Smooth muscle cell (in vitro differentiated cells): Measurements from ENCODE around the gene NHSL1. TPM values are rescaled to one million over a fixed set of nuclear protein-coding genes. Genes with fewer than 3 reads are reported as not detected.

Experiments
- DNase-seq: peaks from one replicate; lab custom pipeline; 2025; ENCODE audit not compliant: unreplicated experiment; lab: John Stamatoyannopoulos, UW
- H2AFZ ChIP-seq: fragments of 200-600 bp; sonication (generic); 2 replicates; pipeline ENCODE4 v1.6.0; 2016; ENCODE audit warnings: antibody characterized with exemption, low read depth, mild to moderate bottlenecking
- H3F3A ChIP-seq: fragments of 200-600 bp; sonication (generic); 2 replicates; pipeline ENCODE4 v1.6.0; 2017; ENCODE audit warnings: antibody characterized with exemption, low read depth
- H3K27ac ChIP-seq: fragments of 200-600 bp; sonication (generic); 2 replicates; pipeline ENCODE4 v1.5.1; 2016; ENCODE audit warnings: low read depth, mild to moderate bottlenecking
- H3K27me3 ChIP-seq: fragments of 200-600 bp; sonication (generic); 2 replicates; pipeline ENCODE4 v1.6.1; 2016; ENCODE audit warnings: low read depth, mild to moderate bottlenecking
- H3K36me3 ChIP-seq: fragments of 200-600 bp; sonication (generic); 2 replicates; pipeline ENCODE4 v1.5.1; 2016; ENCODE audit warnings: low read depth
- H3K4me1 ChIP-seq: fragments of 200-600 bp; sonication (generic); 2 replicates; pipeline ENCODE4 v1.5.1; 2016; ENCODE audit warnings: low read depth
- H3K4me2 ChIP-seq: fragments of 200-600 bp; sonication (generic); 2 replicates; pipeline ENCODE4 v1.6.0; 2016; ENCODE audit warnings: mild to moderate bottlenecking
- H3K4me3 ChIP-seq: fragments of 200-600 bp; sonication (generic); 2 replicates; pipeline ENCODE4 v1.5.1; 2016; ENCODE audit warnings: mild to moderate bottlenecking
- H3K79me2 ChIP-seq: fragments of 200-600 bp; sonication (generic); 2 replicates; pipeline ENCODE4 v1.6.0; 2016; ENCODE audit warnings: low read depth, mild to moderate bottlenecking
- H3K9ac ChIP-seq: fragments of 200-600 bp; sonication (generic); 2 replicates; pipeline ENCODE4 v1.6.0; 2016; ENCODE audit warnings: low read depth
- H3K9me3 ChIP-seq: fragments of 200-600 bp; sonication (generic); replicated peaks from 2 replicates; pipeline ENCODE4 v1.5.1; 2016; ENCODE audit warnings: low read depth
- H4K20me1 ChIP-seq: fragments of 200-600 bp; sonication (generic); 2 replicates; pipeline ENCODE4 v1.6.0; 2016; ENCODE audit warnings: low read depth
- CTCF ChIP-seq: fragments of 200-600 bp; sonication (generic); IDR thresholded peaks from 2 replicates; pipeline ENCODE4 v1.5.1; 2017; ENCODE audit warnings: borderline replicate concordance, mild to moderate bottlenecking, antibody characterized with exemption; ENCODE audit not compliant: insufficient read depth, poor library complexity, severe bottlenecking
- WGBS: methylation state at CpG from one replicate; pipeline ENCODE4 v1.1.7; 2016; ENCODE audit warnings: low lambda C conversion rate; 5-methylcytosine and 5-hydroxymethylcytosine counted together
- polyA plus RNA-seq: library from polyadenylated mRNA; unstranded; fragments of >200 nt; fragmentation: Nextera tagmentation; extraction: Ambion mirVana; gene quantifications from 2 replicates; pipeline ENCODE4 v1.2.1, GENCODE V29; 2016
- total RNA-seq: library from RNA; depleted of rRNA; stranded (reverse); fragments of >200 nt; gene quantifications from 2 replicates; pipeline ENCODE4 v1.2.3, GENCODE V29; 2014

NHSL1 gene
- total and polyA plus RNA-seq, 2 experiments from 2014 or later: 6.6 to 7.2 TPM

GRCh38 chr6:138528137-138528536, 28.8 kb upstream of the NHSL1 start:
- Histone ChIP-seq H3K27ac (peak overlapping the region; percentile 65), H2AFZ (no peak overlapping the region), H3K9ac (no peak overlapping the region), H3K9me3 (no peaks in the 10 kb centered on the region), H4K20me1 (peaks cover 17% of the 10 kb centered on the region), H3K79me2 (peaks cover 6% of the 10 kb centered on the region), H3K4me2 (peak overlapping the region; percentile 78), H3F3A (peaks cover 10% of the 10 kb centered on the region), H3K27me3 (no peaks in the 10 kb centered on the region), H3K4me3 (peak overlapping the region; percentile 39), H3K36me3 (no peaks in the 10 kb centered on the region), H3K4me1 (peaks cover 25% of the 10 kb centered on the region)
- 48% methylated on average over 1 of the region's 1 CpG for WGBS
- no peak for TF ChIP-seq CTCF
- no peak for DNase-seq

- H3K9ac ChIP-seq: no peak overlapping the region
- no peaks in the 10 kb centered on the region for H3K27me3 ChIP-seq
- H2AFZ ChIP-seq: peak overlapping the region; percentile 47
- H3K9me3 ChIP-seq: no peaks in the 10 kb centered on the region
- 21% methylated on average over 8 of the region's 8 CpGs for WGBS
- peaks cover 25% of the 10 kb centered on the region for H3K4me1 ChIP-seq
- H3F3A ChIP-seq: peaks cover 10% of the 10 kb centered on the region
- peaks cover 17% of the 10 kb centered on the region for H4K20me1 ChIP-seq
- no peak for DNase-seq
- peak overlapping the region; percentile 78 for H3K4me2 ChIP-seq
- no peak for TF ChIP-seq CTCF
- H3K4me3 ChIP-seq: peak overlapping the region; percentile 39
- peaks cover 9% of the 10 kb centered on the region for H3K79me2 ChIP-seq
- H3K27ac ChIP-seq: peak overlapping the region; percentile 65
- H3K36me3 ChIP-seq: no peaks in the 10 kb centered on the region
These were observed 28.3 kb upstream of the NHSL1 start for GRCh38 chr6:138527411-138528088.

- WGBS: 28% methylated on average over 11 of the region's 11 CpGs
- H3K4me3 ChIP-seq: peak overlapping the region; percentile 39
- H3K27ac ChIP-seq: peak overlapping the region; percentile 65
- H3K9me3 ChIP-seq: no peaks in the 10 kb centered on the region
- no peaks in the 10 kb centered on the region for H3K27me3 ChIP-seq
- H4K20me1 ChIP-seq: peaks cover 17% of the 10 kb centered on the region
- no peaks in the 10 kb centered on the region for H3K36me3 ChIP-seq
- H3K4me2 ChIP-seq: peak overlapping the region; percentile 78
- H3K9ac ChIP-seq: no peak overlapping the region
- peaks cover 9% of the 10 kb centered on the region for H3K79me2 ChIP-seq
- DNase-seq: no peak
- H2AFZ ChIP-seq: peak overlapping the region; percentile 78
- TF ChIP-seq CTCF: no peak
- peaks cover 25% of the 10 kb centered on the region for H3K4me1 ChIP-seq
- peaks cover 10% of the 10 kb centered on the region for H3F3A ChIP-seq
These were observed 27.5 kb upstream of the NHSL1 start for GRCh38 chr6:138526822-138527235.

- H3K27ac ChIP-seq: no peak overlapping the region
- H3K4me2 ChIP-seq: no peak overlapping the region
- H3K4me1 ChIP-seq: peaks cover 25% of the 10 kb centered on the region
- no peak overlapping the region for H3K9ac ChIP-seq
- DNase-seq: no peak
- no peaks in the 10 kb centered on the region for H3K27me3 ChIP-seq
- 94% methylated on average over 4 of the region's 4 CpGs for WGBS
- no peak overlapping the region for H2AFZ ChIP-seq
- H3K9me3 ChIP-seq: no peaks in the 10 kb centered on the region
- H3K36me3 ChIP-seq: no peaks in the 10 kb centered on the region
- no peak for TF ChIP-seq CTCF
- peaks cover 10% of the 10 kb centered on the region for H3F3A ChIP-seq
- no peak overlapping the region for H3K4me3 ChIP-seq
- H4K20me1 ChIP-seq: peaks cover 22% of the 10 kb centered on the region
- H3K79me2 ChIP-seq: peaks cover 13% of the 10 kb centered on the region
These were observed 26.1 kb upstream of the NHSL1 start for GRCh38 chr6:138525355-138525754.
